CD4-positive, alpha-beta T cell treated with Interleukin-6 at 100 ng/mL for 8 hours (primary cell): Measurements from ENCODE around the gene AMOTL1.
A peak's percentile ranks its signal among the peaks of the same experiment; 100 is the strongest.
"Not testable (repeated sequence)": the region's sequence is repeated elsewhere in the genome, so short reads cannot be mapped to it uniquely, and the experiment has no call there.

Experiments
- DNase-seq: peaks from one replicate; pipeline ENCODE4 v3.0.0-alpha.2; 2020; ENCODE audit warnings: mixed read lengths, low spot score

The AMOTL1 gene

GRCh38 chr11:94769880-94770279 lies 1.7 kb downstream of the AMOTL1 start:
- no peak for DNase-seq

DNA sequence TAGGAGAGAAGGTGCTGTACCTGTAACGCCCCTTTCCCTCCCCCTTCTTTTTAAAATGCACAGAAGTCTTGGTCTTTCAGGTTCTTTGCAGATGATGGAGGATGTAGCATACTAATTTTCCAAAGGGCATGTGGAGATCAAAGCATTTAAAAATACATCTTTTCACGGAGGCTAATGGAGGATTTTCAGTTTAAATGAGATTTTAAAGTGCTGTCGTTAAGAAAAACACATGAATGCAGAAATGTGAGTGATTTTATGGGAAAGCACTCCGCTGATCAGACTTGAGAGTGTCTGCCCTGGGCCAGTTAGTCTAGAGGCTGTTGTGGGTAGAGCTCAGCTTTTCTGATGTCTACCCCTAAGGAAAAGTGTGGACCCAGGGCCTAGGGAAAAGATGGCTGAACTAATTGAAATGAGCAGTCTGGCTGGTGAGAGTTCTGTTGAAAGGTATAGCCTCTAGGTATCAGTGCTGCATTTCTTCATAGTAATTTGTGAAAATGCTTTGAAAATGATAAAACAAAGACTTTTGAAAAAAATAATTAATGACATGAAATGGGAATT lies 2.5 kb downstream of the AMOTL1 start:
- no peak for DNase-seq

GRCh38 chr11:94771390-94771789 lies 3.2 kb downstream of the AMOTL1 start:
- no peak for DNase-seq

DNA sequence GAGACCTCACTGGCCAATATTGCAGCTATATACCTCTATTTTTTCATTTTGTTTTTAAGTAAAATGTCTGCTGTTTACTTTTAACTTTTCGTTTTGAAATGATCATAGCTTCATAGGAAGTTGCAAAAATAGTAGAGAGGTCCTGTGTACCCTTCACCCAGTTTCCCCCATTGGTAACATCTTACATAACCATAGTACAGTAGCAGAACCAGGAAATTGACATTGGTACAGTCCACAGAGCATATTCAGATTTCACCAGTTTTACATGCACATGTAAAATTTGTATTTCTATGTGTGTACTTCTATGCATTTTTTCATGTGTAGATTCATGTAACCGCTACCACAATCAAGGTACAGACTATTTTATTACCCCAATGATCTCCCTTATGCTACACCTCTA lies 3.8 kb downstream of the AMOTL1 start:
- DNase-seq = no peak

- no peak for DNase-seq
Observed at GRCh38 chr11:94773842-94774241, 5.7 kb downstream of the AMOTL1 start.

- no peak for DNase-seq
Observed at GRCh38 chr11:94774345-94774744, 6.2 kb downstream of the AMOTL1 start.

DNA sequence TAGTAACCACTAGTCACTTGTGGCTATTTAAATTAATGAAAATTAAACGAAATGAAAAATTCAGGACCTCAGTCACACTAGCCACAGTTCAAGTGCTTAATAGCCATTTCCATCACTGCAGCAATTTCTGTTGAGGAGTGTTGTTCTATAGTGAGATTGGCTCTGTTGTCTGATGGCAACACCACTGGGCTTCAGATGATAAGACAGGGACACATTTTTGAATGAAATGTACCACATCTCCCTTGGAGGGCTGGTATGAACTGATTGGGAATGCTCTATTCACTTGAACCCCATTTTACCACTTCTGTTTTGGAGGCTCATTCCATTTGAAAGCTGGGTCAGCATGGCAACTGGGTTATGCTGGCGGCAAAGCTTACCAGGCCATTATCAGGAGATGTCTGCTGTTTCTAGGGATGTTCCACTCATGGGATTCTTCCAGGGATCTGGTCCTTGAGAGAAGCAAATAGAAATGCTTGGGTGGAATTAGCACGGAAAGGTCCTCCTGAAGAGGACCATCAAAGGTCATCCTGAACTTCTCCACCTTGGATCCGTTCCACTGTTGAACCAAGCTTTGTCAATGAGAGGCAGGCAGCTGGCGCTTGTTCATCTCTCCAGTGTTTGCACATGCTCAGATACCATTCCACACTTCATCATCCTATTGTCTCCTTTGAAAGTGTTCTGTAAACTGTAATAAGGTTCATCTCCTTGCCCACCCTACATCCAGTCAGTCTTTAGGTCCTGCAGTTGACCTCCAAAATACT lies 7.6 kb downstream of the AMOTL1 start:
- DNase-seq = no peak

GRCh38 chr11:94776351-94777321 lies 8.5 kb downstream of the AMOTL1 start:
- no peak for DNase-seq

DNA sequence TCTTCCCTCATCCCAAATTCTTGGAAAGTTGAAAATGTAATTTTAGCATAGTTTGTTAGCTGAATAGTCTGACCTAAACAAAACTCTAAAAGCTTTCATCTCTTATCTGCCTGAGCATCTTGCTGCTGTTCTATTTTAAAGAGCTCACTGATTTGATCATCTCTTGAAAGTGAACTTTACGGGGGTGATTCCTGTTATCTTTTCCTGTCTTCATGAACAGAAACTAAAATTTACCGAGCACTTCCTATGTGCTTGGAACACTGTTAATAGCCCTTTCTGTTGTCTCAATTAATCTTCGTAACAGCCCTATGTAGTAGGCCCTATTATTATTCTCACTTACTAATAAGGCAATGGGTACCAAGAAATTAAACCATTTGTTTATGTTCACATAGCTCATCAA lies 12.3 kb downstream of the AMOTL1 start:
- DNase-seq = no peak

GRCh38 chr11:94781837-94782236 lies 13.7 kb downstream of the AMOTL1 start:
- no peak for DNase-seq

DNA sequence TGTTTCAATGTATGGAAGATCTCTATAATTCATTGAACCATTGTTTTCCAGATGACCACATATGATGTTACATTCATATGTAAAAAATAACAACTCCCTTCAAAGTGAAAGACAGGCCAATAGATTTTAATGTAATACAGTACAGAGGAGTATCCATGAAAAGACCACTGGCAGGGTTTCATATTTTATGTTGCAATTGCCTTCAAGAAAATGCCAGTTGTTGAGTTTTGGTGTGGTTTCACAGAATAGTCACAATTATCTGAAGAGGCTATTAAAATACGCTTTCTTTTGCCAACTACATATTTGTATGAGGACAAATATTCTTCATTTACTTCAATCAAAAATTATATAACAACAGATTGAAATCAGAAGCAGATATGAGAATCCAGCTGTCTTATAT lies 14.3 kb downstream of the AMOTL1 start:
- no peak for DNase-seq

- no peak for DNase-seq
Observed at GRCh38 chr11:94784884-94785283, 16.7 kb downstream of the AMOTL1 start.

DNA sequence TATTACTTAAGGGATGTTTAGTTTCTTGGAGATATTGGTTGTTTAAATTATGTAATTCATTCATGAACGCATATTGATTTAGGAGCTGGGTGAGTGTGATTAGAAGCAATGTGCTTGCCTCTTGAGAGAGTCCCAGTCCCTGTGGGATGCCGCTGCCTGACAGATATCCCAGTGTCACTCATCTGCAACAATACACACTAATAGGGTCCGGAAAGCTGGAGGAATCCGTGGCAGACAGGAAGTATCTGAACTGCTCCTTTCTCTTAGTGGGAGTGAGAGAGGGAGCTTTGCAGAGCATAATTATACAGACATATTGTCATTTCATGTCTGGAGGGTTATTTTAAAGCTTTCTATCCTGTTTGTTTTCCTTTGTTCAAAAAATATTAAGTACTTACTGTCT lies 17.4 kb downstream of the AMOTL1 start:
- no peak for DNase-seq

DNA sequence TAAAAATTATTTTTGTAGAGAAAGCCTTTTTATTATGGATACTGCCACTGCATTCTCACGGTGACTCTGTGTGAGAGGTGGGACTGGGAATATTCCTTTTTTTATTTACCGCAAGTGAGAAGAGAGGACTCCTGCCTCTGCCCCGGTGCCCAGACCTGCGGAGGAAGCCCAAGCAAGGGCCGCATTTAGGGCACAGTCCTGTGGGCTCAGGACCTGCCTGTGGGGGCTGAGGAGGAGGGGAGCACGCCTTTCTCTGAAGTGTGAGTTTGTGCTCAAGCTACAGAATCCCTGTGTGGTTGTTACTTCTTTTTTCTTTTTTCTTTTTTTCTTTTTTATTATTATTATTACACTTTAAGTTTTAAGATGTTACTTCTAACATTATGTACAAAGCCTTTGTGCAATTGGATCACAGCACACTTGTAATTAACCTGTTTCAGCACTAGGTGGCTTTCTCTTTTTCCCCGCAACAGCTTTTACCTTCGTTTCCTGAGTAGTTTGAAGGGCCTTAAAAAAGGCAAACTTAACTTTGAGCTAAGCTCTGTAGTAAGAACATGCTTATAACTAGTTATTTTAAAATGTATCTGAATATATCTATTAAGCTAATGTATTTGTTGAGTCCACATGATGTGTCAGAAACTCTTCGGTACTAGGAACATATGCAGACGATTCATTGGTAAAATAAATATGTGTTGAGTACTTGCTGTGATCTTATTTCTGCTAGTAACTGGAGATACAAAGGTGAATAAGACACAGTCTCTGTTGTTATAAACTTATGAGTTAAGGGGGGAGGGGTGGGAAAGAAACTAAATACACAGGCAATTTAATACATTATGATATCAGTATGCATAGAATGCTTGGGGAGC lies 18.3 kb downstream of the AMOTL1 start:
- DNase-seq = peak; percentile 12

GRCh38 chr11:94787801-94788200 lies 19.6 kb downstream of the AMOTL1 start:
- DNase-seq = no peak

DNA sequence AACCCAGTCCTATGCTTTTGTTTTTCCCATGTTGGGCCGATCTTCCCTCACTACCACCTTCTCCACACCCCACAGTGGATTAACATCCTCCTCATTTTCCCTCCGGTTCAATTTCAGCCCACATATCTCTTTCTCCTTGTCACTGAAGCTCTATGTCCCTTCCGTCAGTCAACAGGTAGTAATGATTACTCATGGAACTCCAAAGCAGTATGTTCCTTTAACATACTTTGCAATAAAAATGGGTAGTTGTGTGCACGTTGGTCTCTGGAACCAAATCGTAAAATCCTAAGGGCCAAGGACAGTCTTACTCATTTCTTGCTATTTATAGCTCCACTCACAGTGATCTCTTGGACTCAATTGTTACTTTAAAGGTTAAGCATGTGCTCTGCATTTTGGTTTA lies 20.2 kb downstream of the AMOTL1 start:
- DNase-seq = no peak

DNA sequence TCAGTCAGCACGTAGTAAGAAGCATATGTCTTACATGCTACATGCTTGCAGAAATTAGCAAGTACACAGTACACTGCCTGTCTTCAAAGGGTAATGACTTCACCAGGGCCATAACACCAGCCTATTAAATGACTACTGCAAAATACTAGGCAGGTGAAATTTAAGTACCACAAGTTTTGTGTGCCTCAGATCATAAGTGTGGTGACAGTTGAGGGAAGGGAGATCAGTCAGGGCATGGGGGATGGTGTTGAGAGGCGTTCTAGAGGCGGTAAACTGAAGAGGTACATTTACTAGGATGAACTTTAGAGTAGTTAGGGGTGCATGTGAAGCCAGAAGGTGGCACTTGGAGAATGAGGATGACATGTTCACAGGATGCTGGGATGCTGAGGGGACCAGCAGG lies 22.0 kb downstream of the AMOTL1 start:
- no peak for DNase-seq

- DNase-seq = no peak
Observed at GRCh38 chr11:94790661-94791180, 22.6 kb downstream of the AMOTL1 start.

DNA sequence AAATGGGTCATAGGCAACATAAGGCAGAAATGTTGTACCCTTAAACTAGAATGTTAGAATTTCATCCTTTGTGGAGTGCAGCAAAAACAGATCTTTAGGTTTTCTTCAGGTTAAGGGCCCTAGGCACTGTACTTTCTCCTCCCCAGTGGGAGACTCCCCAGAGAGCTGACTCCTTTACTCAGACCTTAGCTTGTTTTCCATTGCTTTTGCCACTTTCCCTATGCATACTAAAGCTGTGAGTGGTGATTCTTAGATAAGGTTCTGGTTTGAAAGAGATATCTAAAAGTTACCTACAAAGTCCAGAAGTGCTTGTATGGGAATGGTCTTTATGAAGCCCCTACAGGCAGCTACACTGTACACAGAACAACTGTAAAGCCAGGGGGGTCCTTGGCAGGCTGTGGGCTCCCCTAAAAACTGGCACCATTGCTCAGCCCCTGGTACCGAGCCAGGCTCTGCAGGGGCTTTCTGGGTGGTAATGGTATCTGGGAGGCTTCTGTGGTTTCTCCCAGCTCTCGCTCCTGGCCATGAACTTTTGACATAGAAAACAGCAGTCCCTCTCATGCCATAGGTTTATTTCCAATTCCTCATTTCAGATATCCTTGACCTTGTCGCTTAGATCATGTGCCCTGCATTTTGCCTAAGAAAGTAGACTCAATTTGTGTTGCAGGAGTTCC lies 23.2 kb downstream of the AMOTL1 start:
- DNase-seq = no peak

GRCh38 chr11:94791942-94792341 lies 23.8 kb downstream of the AMOTL1 start:
- not testable (repeated sequence) for DNase-seq

DNA sequence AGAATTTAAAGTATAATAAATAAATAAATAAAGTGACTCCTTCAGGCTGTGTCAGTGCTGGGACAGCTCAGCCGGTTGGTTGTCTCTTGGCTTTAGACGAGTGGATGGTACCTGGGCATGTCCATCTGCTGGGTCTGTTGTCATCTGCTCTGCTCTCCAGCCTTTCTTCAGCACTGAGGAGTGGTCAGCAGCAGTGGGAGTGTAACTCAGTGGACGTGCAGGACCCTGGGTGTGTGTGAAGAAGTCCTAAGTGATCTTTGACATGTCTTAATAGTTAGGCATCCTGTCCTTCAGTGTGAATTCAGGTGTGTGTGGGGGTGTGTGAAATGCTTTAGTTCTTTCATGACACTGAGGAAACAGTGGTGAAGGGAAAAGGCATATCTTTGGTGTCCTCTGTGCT lies 24.3 kb downstream of the AMOTL1 start:
- no peak for DNase-seq
